ENCODE measurements around the gene GATA5.

DNA sequence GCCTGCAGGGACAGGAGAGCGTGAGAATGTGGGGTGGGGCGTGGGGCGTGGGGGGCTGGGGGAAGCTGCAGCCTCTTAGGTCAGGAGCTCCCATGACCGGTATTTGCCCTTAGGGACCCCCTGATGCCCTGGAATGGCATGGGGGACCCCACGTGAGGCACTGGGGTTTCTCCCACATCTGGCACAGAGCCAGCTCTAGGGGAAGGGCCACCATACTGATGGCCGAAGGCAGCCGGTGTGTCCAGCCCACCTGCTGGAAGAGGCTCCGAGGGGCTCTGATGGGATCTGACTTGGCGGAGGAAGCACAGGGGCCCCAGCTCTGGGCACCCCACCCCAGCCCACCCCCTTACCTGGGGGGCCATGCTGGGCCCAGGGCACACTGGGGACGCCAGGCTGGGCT, 10.8 kb downstream of the GATA5 start:
- TF ChIP-seq RAD21 (conservative IDR thresholded peaks at IDR 0.05) (no peak), TAF1 (IDR thresholded peaks at IDR 0.05; ENCODE audit: low read depth) (no peak), SMC3 (conservative IDR thresholded peaks at IDR 0.05; ENCODE audit: poor library complexity) (no peak), EP300 (conservative IDR thresholded peaks at IDR 0.05; ENCODE audit: poor library complexity, severe bottlenecking) (no peak)
- TF ChIP-seq, protein P1, sequence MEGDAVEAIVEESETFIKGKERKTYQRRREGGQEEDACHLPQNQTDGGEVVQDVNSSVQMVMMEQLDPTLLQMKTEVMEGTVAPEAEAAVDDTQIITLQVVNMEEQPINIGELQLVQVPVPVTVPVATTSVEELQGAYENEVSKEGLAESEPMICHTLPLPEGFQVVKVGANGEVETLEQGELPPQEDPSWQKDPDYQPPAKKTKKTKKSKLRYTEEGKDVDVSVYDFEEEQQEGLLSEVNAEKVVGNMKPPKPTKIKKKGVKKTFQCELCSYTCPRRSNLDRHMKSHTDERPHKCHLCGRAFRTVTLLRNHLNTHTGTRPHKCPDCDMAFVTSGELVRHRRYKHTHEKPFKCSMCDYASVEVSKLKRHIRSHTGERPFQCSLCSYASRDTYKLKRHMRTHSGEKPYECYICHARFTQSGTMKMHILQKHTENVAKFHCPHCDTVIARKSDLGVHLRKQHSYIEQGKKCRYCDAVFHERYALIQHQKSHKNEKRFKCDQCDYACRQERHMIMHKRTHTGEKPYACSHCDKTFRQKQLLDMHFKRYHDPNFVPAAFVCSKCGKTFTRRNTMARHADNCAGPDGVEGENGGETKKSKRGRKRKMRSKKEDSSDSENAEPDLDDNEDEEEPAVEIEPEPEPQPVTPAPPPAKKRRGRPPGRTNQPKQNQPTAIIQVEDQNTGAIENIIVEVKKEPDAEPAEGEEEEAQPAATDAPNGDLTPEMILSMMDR (IDR thresholded peaks at IDR 0.05; ENCODE audit: poor library complexity, severe bottlenecking): no peak
- TF ChIP-seq, protein P2, sequence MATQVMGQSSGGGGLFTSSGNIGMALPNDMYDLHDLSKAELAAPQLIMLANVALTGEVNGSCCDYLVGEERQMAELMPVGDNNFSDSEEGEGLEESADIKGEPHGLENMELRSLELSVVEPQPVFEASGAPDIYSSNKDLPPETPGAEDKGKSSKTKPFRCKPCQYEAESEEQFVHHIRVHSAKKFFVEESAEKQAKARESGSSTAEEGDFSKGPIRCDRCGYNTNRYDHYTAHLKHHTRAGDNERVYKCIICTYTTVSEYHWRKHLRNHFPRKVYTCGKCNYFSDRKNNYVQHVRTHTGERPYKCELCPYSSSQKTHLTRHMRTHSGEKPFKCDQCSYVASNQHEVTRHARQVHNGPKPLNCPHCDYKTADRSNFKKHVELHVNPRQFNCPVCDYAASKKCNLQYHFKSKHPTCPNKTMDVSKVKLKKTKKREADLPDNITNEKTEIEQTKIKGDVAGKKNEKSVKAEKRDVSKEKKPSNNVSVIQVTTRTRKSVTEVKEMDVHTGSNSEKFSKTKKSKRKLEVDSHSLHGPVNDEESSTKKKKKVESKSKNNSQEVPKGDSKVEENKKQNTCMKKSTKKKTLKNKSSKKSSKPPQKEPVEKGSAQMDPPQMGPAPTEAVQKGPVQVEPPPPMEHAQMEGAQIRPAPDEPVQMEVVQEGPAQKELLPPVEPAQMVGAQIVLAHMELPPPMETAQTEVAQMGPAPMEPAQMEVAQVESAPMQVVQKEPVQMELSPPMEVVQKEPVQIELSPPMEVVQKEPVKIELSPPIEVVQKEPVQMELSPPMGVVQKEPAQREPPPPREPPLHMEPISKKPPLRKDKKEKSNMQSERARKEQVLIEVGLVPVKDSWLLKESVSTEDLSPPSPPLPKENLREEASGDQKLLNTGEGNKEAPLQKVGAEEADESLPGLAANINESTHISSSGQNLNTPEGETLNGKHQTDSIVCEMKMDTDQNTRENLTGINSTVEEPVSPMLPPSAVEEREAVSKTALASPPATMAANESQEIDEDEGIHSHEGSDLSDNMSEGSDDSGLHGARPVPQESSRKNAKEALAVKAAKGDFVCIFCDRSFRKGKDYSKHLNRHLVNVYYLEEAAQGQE (IDR thresholded peaks at IDR 0.05; ENCODE audit: borderline replicate concordance): no peak
